HepG2 (cell line): Measurements from ENCODE around the gene OR51G1. TPM values are rescaled to one million over a fixed set of nuclear protein-coding genes. Genes with fewer than 3 reads are reported as not detected.

ENCODE experiments used
- ATAC-seq: fragments of 200-7000 bp; cut with Tn5 transposase; 3 replicates; pipeline ENCODE4 v1.9.1; 2020; ENCODE audit warnings: mild to moderate bottlenecking, moderate library complexity
- Bru-seq: library from RNA; stranded (reverse); fragments of 400-500 nt; gene quantifications from one replicate; lab custom pipeline; 2021; lab: Mats Ljungman, UMichigan
- BruChase-seq, 2 experiments: library from RNA; stranded (reverse); fragments of 400-500 nt; gene quantifications; one replicate each; lab custom pipeline; 2021; lab: Mats Ljungman, UMichigan
- BruUV-seq: library from RNA; stranded (reverse); fragments of 400-500 nt; replicated peaks from 2 replicates; lab custom pipeline; 2021; lab: Mats Ljungman, UMichigan
- CTCF ChIA-PET: fragments of 300-600 bp; formaldehyde crosslinking; extraction: SDS; loops from one replicate; lab custom pipeline; 2021; ENCODE audit warnings: low total read pairs, inconsistent platforms, low intra/inter-chr PET ratio; lab: Yijun Ruan, JAX
- POLR2A ChIA-PET: fragments of 350-600 bp; sonication (Branson Sonifier 250); formaldehyde crosslinking; loops from one replicate; lab custom pipeline; 2020; ENCODE audit warnings: antibody characterized with exemption, inconsistent platforms; lab: Yijun Ruan, JAX
- DNase-seq: peaks from one replicate; pipeline ENCODE4 v3.0.0-alpha.2; 2015; ENCODE audit warnings: low spot score
- FAIRE-seq: peaks from 3 replicates; lab custom pipeline; 2011; peaks lifted over from hg19 to GRCh38; lab: Jason Lieb, UNC
- H2AFZ ChIP-seq: one replicate; pipeline ENCODE4 v1.6.1; 2011; ENCODE audit warnings: low read length, inconsistent platforms
- H3K27ac ChIP-seq: fragments of 300-600 bp; 3 replicates; pipeline ENCODE4 v1.8.0; 2011; ENCODE audit warnings: mixed run types, mild to moderate bottlenecking, mixed read lengths, low read length, inconsistent platforms; ENCODE audit not compliant: insufficient read depth; ENCODE audit errors: extremely low read length
- H3K27me3 ChIP-seq, 2 experiments: fragments of 200-600 bp in 1 of 2; 2 replicates in 1 of 2; 3 replicates in 1 of 2; pipeline versions ENCODE4 v1.6.0 to v1.8.0; 2011; ENCODE audit warnings: low read length in 2 of 2, mild to moderate bottlenecking in 2 of 2, moderate library complexity in 2 of 2, inconsistent platforms in 1 of 2; ENCODE audit not compliant: insufficient read depth in 2 of 2, control insufficient read depth in 1 of 2
- H3K36me3 ChIP-seq, 2 experiments: fragments of 200-600 bp in 1 of 2; replicated peaks in 1 of 2; 2 replicates in 1 of 2; 3 replicates in 1 of 2; pipeline versions ENCODE4 v1.5.1 to v1.8.0; 2011; ENCODE audit warnings: low read length in 2 of 2, inconsistent platforms in 1 of 2; ENCODE audit not compliant: insufficient read depth in 2 of 2, control insufficient read depth in 1 of 2
- H3K4me1 ChIP-seq: 2 replicates; pipeline ENCODE4 v1.5.1; 2012; ENCODE audit warnings: low read length, inconsistent platforms; ENCODE audit not compliant: insufficient read depth
- H3K4me2 ChIP-seq: 2 replicates; pipeline ENCODE4 v1.6.0; 2011; ENCODE audit warnings: low read depth, low read length, inconsistent platforms
- H3K4me3 ChIP-seq, 3 experiments: fragments of 200-600 bp in 1 of 3; sonication (generic), shearing (Covaris generic) in 1 of 3; replicated peaks in 1 of 3; 2 replicates each; pipeline ENCODE4 v1.5.1; 2011 to 2016; ENCODE audit warnings: low read length in 3 of 3, inconsistent platforms in 2 of 3, low read depth in 2 of 3, mild to moderate bottlenecking in 2 of 3, control low read depth in 1 of 3, mixed read lengths in 1 of 3; ENCODE audit not compliant: insufficient read depth in 1 of 3
- H3K79me2 ChIP-seq: one replicate; pipeline ENCODE4 v1.6.1; 2011; ENCODE audit warnings: low read length, inconsistent platforms; ENCODE audit not compliant: insufficient read depth
- H3K9ac ChIP-seq: 2 replicates; pipeline ENCODE4 v1.6.0; 2011; ENCODE audit warnings: mild to moderate bottlenecking, low read depth, low read length, inconsistent platforms; ENCODE audit not compliant: insufficient read depth
- H3K9me3 ChIP-seq: 2 replicates; pipeline ENCODE4 v1.5.1; 2012; ENCODE audit warnings: mild to moderate bottlenecking, low read length
- H4K20me1 ChIP-seq: 2 replicates; pipeline ENCODE4 v1.6.0; 2011; ENCODE audit warnings: inconsistent platforms, mild to moderate bottlenecking, low read length, moderate library complexity; ENCODE audit not compliant: insufficient read depth
- ATF7 ChIP-seq, 2 experiments: fragments of 450-650 bp in 1 of 2; sonication (generic) in 1 of 2; formaldehyde crosslinking in 1 of 2; IDR thresholded peaks; 2 replicates each; pipeline versions ENCODE4 v1.4.0 to v1.6.1; 2016 to 2020; ENCODE audit warnings: antibody characterized with exemption in 1 of 2, mild to moderate bottlenecking in 1 of 2, missing genetic modification reagents in 1 of 2
- CERS6 ChIP-seq: sonication (generic); formaldehyde crosslinking; IDR thresholded peaks from 2 replicates; pipeline ENCODE4 v1.5.0; 2020; ENCODE audit warnings: missing genetic modification reagents
- ETS1 ChIP-seq: sonication (generic); formaldehyde crosslinking; IDR thresholded peaks from 2 replicates; pipeline ENCODE4 v1.4.0; 2020; ENCODE audit warnings: missing genetic modification reagents
- MIER3 ChIP-seq: IDR thresholded peaks from 2 replicates; pipeline ENCODE4 v1.6.1; 2016; ENCODE audit warnings: missing compliant biosample characterization, borderline replicate concordance
- PAF1 ChIP-seq: IDR thresholded peaks from 2 replicates; pipeline ENCODE4 v1.6.1; 2016; ENCODE audit warnings: missing genetic modification reagents, missing compliant biosample characterization
- RFX3 ChIP-seq: IDR thresholded peaks from 2 replicates; pipeline ENCODE4 v1.6.1; 2016; ENCODE audit warnings: missing biosample characterization, missing genetic modification reagents
- RFXANK ChIP-seq: IDR thresholded peaks from 2 replicates; pipeline ENCODE4 v1.6.1; 2016
- STAT6 ChIP-seq: sonication (generic); formaldehyde crosslinking; IDR thresholded peaks from 2 replicates; pipeline ENCODE4 v1.4.0; 2020; ENCODE audit warnings: missing genetic modification reagents, mild to moderate bottlenecking, borderline replicate concordance
- YY1 ChIP-seq: IDR thresholded peaks from 2 replicates; pipeline ENCODE4 v1.6.1; 2011; ENCODE audit warnings: low read length, low read depth, moderate library complexity, mild to moderate bottlenecking; ENCODE audit not compliant: insufficient read depth, insufficient replicate concordance
- ZNF121 ChIP-seq: sonication (generic); formaldehyde crosslinking; IDR thresholded peaks from 2 replicates; pipeline ENCODE4 v1.5.0; 2020; ENCODE audit warnings: mild to moderate bottlenecking, missing genetic modification reagents
- ZNF337 ChIP-seq: sonication (generic); formaldehyde crosslinking; IDR thresholded peaks from 2 replicates; pipeline ENCODE4 v1.5.1; 2020; ENCODE audit warnings: missing genetic modification reagents, low read depth, mild to moderate bottlenecking, borderline replicate concordance
- ZNF451 ChIP-seq: sonication (generic); formaldehyde crosslinking; IDR thresholded peaks from 2 replicates; pipeline ENCODE4 v1.5.0; 2020; ENCODE audit warnings: mild to moderate bottlenecking, missing genetic modification reagents
- ZNF558 ChIP-seq: sonication (generic); formaldehyde crosslinking; IDR thresholded peaks from 2 replicates; pipeline ENCODE4 v1.9.0; 2022; ENCODE audit warnings: mild to moderate bottlenecking, missing genetic modification reagents, borderline replicate concordance
- ZNF572 ChIP-seq: sonication (generic); formaldehyde crosslinking; IDR thresholded peaks from 2 replicates; pipeline ENCODE4 v1.5.1; 2020; ENCODE audit warnings: mild to moderate bottlenecking, missing genetic modification reagents
- ZNF577 ChIP-seq: sonication (generic); formaldehyde crosslinking; IDR thresholded peaks from 2 replicates; pipeline ENCODE4 v1.4.0; 2020; ENCODE audit warnings: mild to moderate bottlenecking, low read depth, missing genetic modification reagents, borderline replicate concordance
- ZNF703 ChIP-seq: sonication (generic); formaldehyde crosslinking; IDR thresholded peaks from 2 replicates; pipeline ENCODE4 v1.5.1; 2020; ENCODE audit warnings: missing genetic modification reagents, mild to moderate bottlenecking, moderate library complexity, borderline replicate concordance
- WGBS: methylation state at CpG from one replicate; pipeline ENCODE4 v1.1.6; 2017; ENCODE audit warnings: low lambda C conversion rate; 5-methylcytosine and 5-hydroxymethylcytosine counted together
- in situ Hi-C: cut with HindIII; loops from 2 replicates; pipeline ENCODE4 v1.10.0; 2017; ENCODE audit warnings: low pct_unique_long_range_greater_than_20kb; ENCODE audit not compliant: extremely low pct_ligation_motif_present
- intact Hi-C: fragments of 100-400 bp; cut with micrococcal nuclease; formaldehyde crosslinking; loops from one replicate; pipeline ENCODE4 v1.10.0; 2022; ENCODE audit not compliant: unreplicated experiment
- long read RNA-seq, 2 experiments: library from RNA in 1 of 2; library from polyadenylated mRNA in 1 of 2; stranded (forward) in 1 of 2; unstranded in 1 of 2; transcript quantifications; one replicate each; pipeline ENCODE4 v2.0.0, GENCODE V29; 2019 to 2022
- polyA minus RNA-seq, 3 experiments: library from RNA; depleted of rRNA, polyadenylated mRNA; stranded (reverse); fragments of >200 nt; gene quantifications; 2 replicates each; pipeline ENCODE4 v1.2.3, GENCODE V29; 2011; ENCODE audit warnings: low replicate concordance in 1 of 3
- polyA plus RNA-seq, 8 experiments: library from polyadenylated mRNA; depleted of rRNA in 3 of 8; stranded (reverse) in 7 of 8; unstranded in 1 of 8; fragments of >200 nt; fragmentation: Illumina TruSeq in 4 of 8; extraction: Trizol in 4 of 8; gene quantifications; 2 replicates each; pipeline versions ENCODE4 v1.2.1 to v1.2.3, GENCODE V29; 2011 to 2016; ENCODE audit warnings: low read depth in 4 of 8, missing spikeins in 1 of 8, mixed read lengths in 1 of 8; ENCODE audit not compliant: insufficient read depth in 1 of 8
- total RNA-seq, 5 experiments: library from RNA; depleted of rRNA; stranded (reverse); fragments of >200 nt; fragmentation: Illumina TruSeq; extraction: Trizol; gene quantifications; 2 replicates each; pipeline ENCODE4 v1.2.3, GENCODE V29; 2016; ENCODE audit warnings: low read depth in 1 of 5

OR51G1 gene
- total RNA-seq (2016; rRNA removed; fragmentation: Illumina TruSeq; extraction: Trizol): not detected in 2 replicates
- total RNA-seq (2016; cell fraction: cytosol; rRNA removed; fragmentation: Illumina TruSeq; extraction: Trizol; ENCODE audit: low read depth): not detected in 2 replicates
- total RNA-seq (2016; cell fraction: insoluble cytoplasmic fraction; rRNA removed; fragmentation: Illumina TruSeq; extraction: Trizol): not detected in 2 replicates
- total RNA-seq (2016; cell fraction: membrane; rRNA removed; fragmentation: Illumina TruSeq; extraction: Trizol): not detected in 2 replicates
- total RNA-seq (2016; cell fraction: nucleus; rRNA removed; fragmentation: Illumina TruSeq; extraction: Trizol): not detected in 2 replicates
- polyA plus RNA-seq (2011; rRNA removed): not detected in 2 replicates
- polyA plus RNA-seq (2011; cell fraction: cytosol; rRNA removed): not detected in 2 replicates
- polyA plus RNA-seq (2011; cell fraction: nucleus; rRNA removed): not detected in 2 replicates
- polyA plus RNA-seq (2012): not detected in 2 replicates
- polyA plus RNA-seq (2016; cell fraction: cytosol; fragmentation: Illumina TruSeq; extraction: Trizol; ENCODE audit: low read depth): not detected in 2 replicates
- polyA plus RNA-seq (2016; cell fraction: insoluble cytoplasmic fraction; fragmentation: Illumina TruSeq; extraction: Trizol; ENCODE audit: low read depth): not detected in 2 replicates
- polyA plus RNA-seq (2016; cell fraction: membrane; fragmentation: Illumina TruSeq; extraction: Trizol; ENCODE audit: low read depth): not detected in 2 replicates
- polyA plus RNA-seq (2016; cell fraction: nucleus; fragmentation: Illumina TruSeq; extraction: Trizol; ENCODE audit: insufficient read depth, low read depth): not detected in 2 replicates
- polyA minus RNA-seq (2011; rRNA and poly(A)+ RNA removed; ENCODE audit: low replicate concordance): not detected in 2 replicates
- polyA minus RNA-seq (2011; cell fraction: cytosol; rRNA and poly(A)+ RNA removed): not detected in 2 replicates
- not detected in 2 replicates for polyA minus RNA-seq (2011; cell fraction: nucleus; rRNA and poly(A)+ RNA removed)
- not detected for Bru-seq, nascent RNA
- BruChase-seq, experiment 1, labeled RNA remaining after a 6-hour chase: not detected
- BruChase-seq, experiment 2, labeled RNA remaining after a 2-hour chase: not detected
- long read RNA-seq, experiment 1: 0 reads
- long read RNA-seq, experiment 2: 0 reads

- Histone ChIP-seq H3K4me3 (no peak within 1 kb of the TSS), H3K4me1 (no peaks in the 10 kb centered on the region), H3K9ac (no peak within 1 kb of the TSS), H4K20me1 (no peaks in the 10 kb centered on the region), H2AFZ (no peak within 1 kb of the TSS), H3K79me2 (no peaks in the 10 kb centered on the region), H3K27me3 (peaks cover 0 to 3% of the 10 kb centered on the region in 2 experiments; a peak in 1 of 5 replicates), H3K27ac (no peak within 1 kb of the TSS), H3K9me3 (no peaks in the 10 kb centered on the region), H3K4me2 (no peak within 1 kb of the TSS), H3K36me3 (no peaks in the 10 kb centered on the region)
- ChIA-PET POLR2A (no interaction called here), CTCF (no interaction called here)
- DNase-seq (no peak), FAIRE-seq (no peak), ATAC-seq (no peak)
- in situ Hi-C loops (no loop called here), intact Hi-C loops (no loop called here)
- no TSS peak for BruUV-seq
- TF ChIP-seq RFX3 (CRISPR knock-in tag) (no peak), ETS1 (CRISPR knock-in tag) (no peak), CERS6 (CRISPR knock-in tag) (no peak), PAF1 (no peak), RFXANK (CRISPR knock-in tag) (no peak), STAT6 (CRISPR knock-in tag) (no peak), ZNF121 (CRISPR knock-in tag) (no peak), YY1 (no peak), ZNF337 (no peak), ZNF572 (CRISPR knock-in tag) (no peak), ATF7 (IDR thresholded peaks at IDR 0.05) (no peak), ATF7 (CRISPR knock-in tag; IDR thresholded peaks at IDR 0.05) (no peak), ZNF577 (CRISPR knock-in tag) (no peak), ZNF558 (CRISPR knock-in tag) (no peak), ZNF703 (CRISPR knock-in tag) (no peak), MIER3 (CRISPR knock-in tag) (no peak), ZNF451 (CRISPR knock-in tag) (no peak)
- WGBS: 7% methylated on average over 1 of the region's 1 CpG
These were observed at the start of gene OR51G1 for GRCh38 chr11:4924239-4924638. Gene OR51G1, minus strand, starts transcription at chr11:4924339. Its CDS starts 0 bp downstream, at chr11:4924339.
